KG1 (cell line): ENCODE data around the gene EXOC6B.

Source experiments
- DNase-seq: peaks from one replicate; lab custom pipeline; 2025; lab: John Stamatoyannopoulos, UW

EXOC6B gene

DNA sequence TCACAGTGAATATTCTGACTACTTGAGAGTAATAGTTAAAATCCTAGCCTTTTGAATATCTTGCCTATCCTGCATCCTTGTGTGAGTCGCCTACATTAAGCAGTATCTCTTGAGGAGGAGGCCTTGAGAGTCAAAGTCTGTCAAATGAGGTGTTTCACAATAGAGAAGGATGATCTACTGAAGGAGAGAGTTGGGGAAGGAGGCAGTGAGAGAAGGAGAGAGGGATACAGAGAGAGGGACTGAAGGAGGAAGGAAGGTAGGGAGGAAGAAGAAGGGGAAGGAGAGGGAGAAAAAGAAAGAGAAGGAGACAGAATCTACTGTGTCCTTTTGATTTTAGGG, 554.6 kb downstream of the EXOC6B start:
- no peak for DNase-seq

DNA sequence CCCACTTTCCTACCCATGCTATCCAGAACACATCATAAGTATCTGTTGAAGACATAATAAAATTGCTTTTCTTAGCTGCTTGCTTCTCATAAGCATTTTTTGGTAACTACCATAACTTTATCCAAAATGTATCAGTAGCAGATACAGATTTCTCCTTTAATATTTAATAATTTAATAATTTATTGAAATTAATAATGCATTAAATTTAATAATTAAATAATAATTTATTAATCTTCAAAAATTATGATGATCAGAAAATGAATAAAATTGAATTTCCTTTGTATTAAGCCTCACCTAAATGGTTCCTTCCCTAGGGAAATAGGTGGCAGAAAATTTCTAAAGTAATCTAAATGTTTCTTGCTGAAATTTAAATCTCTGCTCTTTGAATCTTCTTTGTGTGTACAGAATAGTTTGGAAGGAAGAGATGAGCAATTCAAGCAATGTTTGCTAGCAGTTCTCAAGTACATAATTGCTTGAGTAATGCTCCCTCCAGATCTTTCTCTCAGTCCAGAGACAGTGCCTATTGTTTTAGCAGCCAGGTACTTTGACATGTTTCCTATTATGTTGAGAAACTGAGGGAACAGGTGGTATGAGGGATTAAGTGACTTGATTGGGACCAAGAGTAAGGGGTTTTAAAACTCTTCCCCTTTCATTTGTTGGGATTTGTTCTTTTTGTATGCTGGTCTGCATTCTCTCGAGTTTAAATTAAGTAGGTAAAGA, 555.1 kb downstream of the EXOC6B start:
- DNase-seq = no peak

DNA sequence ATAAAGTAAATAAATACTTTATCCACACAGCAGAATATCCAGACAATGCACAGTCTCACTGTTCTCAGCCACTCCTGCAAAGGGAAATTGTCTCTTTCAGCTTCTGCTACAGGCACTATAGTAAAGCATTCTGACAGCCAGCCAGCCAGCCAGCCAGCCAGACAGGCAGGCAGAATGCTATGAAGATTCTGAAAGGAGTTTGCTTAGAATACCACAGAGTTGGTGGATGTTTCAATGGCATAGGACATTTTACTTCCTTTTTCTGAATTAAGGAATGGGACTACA, 562.1 kb downstream of the EXOC6B start:
- DNase-seq = no peak

DNA sequence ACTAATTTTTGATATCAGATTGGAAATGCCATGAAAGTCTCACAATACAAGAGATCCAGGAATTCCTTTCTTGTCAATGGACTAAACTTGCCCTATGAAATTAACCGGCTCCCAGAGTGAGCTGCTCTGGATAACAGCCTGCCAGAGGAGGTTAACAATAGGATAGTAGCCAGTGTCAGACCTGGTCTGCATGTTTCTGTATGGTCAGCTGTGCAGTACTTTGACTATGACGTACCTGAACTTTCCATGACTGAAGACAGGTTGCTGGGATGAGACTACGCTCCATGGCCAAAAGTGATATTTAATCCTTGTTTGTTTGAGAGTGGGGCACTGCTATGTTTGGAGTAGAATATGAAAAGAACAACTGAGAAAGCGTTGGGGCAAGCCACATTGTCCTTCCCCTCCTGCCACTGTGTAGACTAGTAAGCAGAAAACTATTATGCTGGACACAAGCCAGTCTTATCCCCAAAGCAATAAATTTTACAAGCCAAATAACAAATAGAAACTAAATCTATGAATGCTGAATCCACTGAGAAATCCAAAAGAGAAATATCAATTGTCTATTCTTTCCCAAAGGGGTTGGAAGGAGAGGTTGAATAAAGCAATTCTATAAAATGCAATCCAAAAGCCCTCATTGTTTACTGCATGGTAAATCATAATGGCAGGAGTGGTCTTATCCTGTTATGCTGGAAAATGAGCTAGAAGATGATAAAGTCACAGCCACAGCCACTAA, 562.6 kb downstream of the EXOC6B start:
- DNase-seq = no peak

DNA sequence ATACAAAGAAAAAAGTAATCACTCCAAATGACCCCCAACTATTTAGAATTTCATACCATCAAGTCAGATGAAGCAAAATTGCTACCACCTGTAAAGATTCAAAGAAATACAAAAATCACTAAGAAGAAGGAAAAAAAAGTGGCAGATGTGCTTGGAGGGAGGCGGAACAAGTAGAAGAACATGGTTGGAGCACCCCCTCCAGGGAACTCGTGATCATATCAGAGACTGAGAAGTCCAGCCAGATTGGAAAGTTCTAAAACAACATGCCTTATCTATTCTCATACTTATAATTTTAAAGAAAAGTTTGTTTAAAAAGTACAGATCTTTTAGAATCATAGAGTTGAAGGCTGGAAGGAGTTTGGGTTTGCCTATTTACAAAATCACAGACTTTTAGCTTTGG, 564.8 kb downstream of the EXOC6B start:
- no peak for DNase-seq

DNA sequence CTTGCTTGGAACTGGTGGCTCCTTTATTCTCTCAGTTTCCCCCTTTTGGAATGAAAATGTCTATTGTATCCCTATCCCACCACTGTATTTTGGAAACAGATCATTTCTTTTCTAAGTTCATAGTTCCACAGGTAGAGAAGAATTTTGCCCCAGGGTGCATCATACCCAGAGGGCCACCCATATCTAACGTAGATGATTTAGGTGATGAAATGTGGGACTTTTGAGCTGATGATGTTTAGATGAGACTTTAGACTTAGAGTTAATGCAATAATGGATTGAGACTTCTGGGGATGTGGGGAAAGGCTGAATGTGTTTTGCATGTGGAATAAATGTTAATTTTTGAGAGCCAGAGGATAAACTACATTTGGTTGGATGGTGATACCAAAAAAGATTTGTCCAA, 570.3 kb downstream of the EXOC6B start:
- no peak for DNase-seq

DNA sequence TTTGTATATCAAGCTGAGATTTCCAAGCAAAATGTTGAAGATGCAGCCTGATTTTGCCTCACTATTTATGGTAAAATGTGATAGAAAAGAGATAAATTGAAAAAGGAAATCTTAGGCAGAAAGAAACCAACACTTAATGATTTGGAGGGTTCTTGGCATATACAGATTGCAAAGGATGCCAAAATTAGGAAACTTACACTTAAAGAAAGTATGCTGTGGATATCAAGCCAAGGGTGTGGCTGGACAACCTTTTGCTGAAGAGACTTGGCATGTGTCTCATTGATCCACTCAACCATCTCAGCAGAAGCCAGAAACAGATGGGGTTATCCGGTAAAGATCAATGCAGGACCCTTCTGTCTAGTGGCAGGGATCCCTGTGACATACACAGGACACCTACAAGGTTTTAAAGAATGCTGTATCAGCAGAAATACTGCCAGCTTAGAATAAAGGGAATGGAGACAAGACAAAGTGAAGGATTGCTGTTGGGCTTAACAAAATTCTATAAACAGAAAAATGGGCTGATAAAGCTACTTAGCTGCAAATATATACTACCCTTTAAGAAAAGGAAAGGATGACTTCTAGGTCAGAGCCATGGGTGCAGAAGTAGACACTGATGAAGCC, 570.9 kb downstream of the EXOC6B start:
- DNase-seq = no peak

DNA sequence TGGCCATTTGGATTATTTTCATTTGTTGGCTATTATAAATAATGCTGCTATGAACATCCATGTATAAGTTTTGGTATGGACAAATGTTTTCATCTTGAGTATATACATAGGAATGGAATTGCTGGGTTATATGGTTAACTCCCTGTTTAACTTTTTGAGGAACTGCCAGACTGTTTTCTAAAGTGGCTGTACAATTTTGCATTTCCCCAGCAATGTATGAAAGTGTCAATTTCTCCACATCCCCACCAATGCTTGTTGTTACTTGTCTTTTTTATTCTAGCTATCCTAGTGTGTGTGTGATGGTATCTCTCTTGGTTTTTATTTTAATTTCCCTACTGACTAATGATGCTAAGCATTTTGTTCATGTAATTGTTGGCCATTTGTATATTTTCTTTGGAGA, 587.5 kb downstream of the EXOC6B start:
- no peak for DNase-seq

DNA sequence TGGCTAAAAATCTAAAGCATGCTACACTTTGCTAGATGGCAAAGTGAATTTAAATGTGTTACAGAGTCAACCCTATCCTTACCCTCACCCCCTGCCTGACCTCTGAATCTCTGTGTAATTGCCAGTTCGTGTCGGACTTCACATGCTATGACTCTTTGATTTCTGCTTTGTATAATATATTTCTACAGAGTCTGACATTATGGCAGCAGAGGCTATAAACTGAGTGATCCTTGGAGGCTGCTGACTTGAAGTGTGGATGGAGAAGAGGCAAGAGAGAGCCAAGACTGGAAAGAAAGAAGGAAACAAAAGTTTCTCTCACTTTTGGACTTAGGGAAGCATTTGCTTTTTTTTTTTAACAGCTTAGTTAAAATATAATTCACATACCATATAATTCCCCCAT, 588.3 kb downstream of the EXOC6B start:
- DNase-seq = no peak

DNA sequence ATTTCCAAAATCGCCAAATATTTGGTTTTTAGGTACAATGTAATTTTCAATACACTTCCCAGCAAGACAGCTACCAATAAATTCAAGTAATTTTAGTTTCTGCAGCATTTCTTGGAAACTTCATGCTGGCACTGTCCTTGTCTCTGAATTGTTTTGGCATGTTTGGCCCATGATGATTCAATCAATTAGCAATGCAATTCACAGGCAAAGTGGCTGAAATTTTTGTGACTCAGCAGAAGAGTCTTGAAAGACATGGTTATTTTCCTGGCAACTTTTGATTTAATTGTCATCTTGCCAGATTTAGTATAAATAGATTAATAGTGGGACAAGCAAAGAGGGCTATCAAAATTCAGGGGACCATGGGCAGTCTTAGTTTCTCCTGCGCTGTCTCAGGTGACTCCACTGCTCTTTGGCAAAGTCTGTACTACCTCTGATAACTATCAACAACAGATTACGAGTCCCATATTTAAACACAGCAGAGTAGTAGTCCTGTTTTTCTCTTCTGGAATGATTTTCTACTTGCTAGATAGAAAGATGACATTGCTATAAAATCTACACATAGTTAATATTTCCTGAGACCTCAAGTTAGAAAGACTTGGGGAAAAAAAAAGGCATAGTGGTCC, 589.3 kb downstream of the EXOC6B start:
- DNase-seq = no peak

DNA sequence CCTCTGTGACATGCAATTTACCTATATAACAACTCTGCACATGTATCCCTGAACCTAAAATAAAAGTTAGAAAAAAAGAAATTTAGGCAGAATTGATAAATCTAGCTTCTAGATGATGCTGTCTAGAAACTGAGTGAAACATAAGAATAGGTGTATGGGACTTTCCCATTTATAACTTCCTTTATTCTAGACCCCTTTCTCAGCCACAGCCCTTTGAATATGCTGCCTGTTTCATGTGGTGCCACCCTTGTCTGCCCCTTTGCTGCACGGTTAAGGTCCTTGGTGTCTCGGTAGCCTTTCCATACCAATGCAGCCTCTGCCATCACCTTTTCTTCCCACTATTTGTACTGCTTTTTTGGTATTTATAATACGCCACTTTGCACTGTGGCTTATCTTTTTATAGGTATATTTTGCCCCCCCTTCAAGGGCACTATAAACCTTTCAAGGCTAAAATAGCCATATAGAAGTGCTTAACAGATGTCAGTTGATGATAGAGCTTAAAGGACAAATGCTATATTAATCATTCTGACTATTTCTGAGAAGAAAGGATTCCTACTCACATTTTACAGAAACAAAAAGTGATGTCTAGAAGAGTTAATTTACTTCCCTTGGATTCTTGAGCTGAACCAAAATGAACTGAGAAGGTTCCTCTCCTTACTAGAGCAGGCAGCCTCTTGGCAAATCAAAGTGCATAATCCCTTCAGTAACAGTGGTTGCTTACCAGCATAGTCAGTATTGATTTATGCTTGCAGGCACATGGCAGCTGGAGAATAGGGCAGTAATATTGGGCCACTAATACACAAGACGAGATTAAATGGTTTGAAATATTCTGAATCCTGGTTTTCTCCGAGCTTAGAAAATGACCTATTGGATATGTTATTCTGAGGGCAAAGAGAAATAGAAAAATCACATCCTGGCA, 590.1 kb downstream of the EXOC6B start:
- no peak for DNase-seq

DNA sequence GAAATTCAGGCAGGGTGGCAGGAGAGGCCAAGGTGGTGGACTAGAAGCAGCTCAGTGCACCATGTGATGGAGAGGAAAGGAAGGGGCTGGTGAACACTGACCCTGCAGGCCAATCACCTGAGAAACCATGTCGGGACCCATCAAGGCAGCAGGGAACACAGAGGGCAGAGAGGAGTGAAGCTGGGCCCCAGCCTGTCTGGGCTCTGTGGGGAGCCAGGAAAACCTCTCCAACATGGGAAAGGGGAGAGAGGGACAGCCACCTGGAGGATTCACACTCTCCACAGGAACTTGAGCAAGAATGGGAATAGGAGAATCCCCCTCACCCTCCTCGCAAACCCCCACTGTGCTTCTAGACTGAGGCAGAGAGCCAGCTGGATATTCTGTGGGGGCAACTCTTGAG, 592.6 kb downstream of the EXOC6B start:
- DNase-seq = no peak

DNA sequence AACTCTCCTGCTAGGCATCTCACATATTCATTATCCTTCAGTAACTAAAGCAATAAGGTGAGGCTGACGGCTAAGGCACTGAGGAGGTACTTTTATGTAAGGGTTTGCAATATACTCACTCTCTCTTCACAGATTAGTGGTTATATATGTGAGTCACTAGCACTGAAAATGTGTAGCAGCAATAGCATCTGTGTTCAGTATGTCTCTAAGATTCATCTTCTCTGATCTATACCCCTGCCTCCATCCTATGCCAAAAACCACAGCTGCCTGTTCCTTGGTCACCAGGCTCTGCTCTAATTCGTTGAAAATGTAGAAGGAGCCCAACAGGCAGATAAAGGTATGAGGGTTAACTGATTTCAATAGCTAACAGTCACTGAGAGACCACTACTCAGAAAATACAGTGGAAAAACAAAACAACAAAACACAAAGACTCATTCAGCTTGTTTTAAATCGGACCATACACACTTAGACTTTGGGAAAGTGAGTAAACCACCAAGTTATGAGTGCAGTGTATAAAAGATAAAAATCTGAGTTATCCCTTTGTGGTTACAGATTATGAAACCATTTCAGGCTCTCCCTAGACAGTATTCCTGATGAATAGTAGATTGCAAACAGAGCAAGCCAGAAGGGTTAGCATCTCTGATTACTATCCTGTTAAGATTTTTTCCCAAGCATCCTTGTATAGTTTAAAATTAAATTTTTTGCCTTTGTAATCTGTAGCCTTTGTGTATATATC, 602.8 kb downstream of the EXOC6B start:
- DNase-seq = no peak

DNA sequence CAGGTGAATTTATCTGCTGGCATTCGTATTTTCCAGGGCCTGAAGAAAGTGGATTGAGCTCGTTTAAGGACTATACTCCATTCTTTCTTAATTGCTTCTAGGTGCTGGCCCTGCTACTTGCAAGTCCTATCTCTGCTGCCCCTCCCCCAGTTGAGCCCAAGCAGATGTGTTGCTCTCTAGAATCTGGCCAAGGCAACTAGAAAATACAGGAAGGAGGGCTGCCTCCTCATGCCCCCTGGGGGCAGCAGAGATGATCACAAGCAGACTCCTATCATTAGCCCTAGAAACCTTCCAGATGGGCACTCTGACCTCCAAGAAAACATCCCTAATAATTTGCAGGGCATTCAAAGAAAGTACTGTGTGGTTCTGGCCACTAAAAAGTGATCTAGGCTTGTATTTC, 605.7 kb downstream of the EXOC6B start:
- DNase-seq = no peak

DNA sequence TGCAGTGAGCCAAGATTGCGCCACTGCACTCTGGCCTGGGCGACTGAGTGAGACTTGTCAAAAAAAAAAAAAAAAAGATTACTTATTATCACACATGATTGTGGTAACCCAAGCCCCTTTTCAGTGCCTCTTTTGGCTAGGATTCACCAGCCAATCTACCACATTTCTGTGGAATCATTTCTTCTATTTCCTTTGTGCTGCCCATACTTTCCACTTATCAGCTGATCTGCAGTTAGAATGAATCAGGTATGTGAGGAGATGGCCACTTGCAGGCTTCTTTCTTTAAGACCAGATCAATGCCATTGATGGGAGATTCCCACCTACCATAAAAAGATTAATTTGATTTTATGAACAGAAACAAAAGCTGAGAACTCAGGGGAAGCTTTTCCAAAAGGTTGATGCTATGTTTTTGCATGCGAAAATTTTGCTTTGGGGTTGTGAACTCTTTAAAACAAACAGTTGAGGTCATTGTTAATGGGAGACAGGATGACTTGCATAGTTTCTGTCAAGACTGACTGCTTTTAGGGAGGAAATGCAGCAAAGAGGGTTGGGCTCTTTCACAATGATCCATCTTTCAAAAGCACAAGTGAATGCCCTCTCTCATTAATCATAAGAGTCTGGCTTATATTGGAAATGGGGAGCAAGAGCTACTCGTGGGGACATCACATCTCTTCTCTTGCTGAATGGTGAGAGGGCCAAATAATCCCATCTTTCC, 611.2 kb downstream of the EXOC6B start:
- no peak for DNase-seq

DNA sequence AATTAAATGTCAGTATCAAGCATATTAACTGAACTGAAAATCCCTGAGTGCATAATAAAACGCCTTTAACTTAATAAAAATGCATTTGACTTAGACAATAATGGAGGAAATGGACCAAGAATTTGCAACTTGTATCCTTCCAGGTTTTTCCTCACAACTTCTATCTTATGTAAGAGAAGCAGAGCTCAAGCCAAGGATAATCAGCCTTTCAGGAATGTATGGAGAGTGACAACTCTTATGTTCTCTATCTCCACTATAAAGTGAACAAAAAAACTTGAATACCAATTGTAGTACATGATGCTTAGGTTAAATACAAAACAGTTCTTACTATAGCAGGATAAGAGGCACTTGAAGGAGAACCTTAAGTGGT, 613.4 kb downstream of the EXOC6B start:
- DNase-seq = no peak

DNA sequence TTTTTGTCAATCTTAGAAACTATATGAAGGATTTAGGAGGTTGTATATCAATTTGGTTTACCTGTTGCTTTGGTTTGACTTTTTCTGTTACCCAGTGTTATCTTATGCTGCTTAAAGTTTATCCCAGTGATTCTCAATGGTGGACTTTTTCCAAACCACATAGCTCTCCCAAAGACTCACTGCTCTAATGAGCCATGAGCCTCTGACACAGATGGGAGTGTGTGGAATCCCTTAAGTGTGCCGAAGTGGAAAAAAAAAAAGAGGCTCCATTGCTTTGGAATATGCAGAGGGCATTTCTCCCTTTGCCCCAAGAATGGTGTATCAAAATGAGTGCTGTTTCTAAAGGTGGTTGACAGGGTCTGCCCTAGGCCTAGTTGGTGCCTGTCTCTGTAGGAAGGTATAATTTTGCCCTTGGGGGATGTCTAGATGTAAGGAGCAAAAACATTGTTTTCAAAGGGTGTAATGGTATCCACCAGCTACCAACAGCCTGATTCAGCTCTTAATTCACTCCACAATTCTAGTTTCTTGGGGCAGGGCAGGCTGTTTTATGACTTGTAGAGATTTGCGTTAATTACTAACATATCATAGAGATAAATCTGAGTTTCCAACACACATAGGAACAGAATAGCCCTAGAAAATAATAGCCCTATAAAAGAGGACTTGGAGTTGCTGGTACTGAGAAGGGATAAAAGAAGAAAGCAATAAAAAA, 613.9 kb downstream of the EXOC6B start:
- no peak for DNase-seq

DNA sequence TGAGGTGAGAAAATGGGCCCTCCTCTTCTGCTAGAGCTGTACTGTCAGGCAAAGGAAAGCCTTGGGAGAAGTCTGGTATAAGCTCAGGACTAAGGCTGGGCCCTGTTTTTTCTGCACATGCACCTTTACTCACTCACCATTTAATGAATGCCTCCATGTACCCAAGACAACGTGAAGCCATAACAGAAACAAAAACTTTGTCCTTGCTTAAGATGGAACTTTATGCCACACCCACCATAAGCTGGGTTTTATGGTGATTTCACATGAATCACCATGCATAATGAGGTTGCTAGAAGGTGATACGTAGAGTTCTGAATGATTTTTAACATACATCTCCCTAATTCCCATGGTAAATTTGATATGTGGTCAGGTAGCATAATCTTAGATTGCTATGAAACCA, 614.5 kb downstream of the EXOC6B start:
- DNase-seq = no peak

DNA sequence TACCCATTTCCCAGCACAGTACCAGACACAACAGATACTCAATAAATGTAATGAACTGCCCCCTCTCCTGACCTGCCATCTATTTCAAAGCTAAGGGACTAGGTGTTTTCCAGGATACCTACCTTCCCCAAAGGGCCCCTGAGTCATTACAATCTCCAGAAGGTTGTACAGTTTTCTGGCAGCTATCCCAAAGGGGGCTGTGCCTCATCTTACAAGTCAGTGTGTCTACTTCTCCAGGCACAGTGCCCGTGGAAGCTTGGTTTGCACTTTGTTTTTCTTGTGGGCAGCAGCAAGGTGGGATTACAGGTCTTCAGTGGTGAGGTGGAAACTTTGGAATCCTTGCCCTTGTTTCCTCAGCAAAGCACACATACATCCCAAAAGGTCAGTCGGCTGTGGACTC, 615.4 kb downstream of the EXOC6B start:
- DNase-seq = no peak

DNA sequence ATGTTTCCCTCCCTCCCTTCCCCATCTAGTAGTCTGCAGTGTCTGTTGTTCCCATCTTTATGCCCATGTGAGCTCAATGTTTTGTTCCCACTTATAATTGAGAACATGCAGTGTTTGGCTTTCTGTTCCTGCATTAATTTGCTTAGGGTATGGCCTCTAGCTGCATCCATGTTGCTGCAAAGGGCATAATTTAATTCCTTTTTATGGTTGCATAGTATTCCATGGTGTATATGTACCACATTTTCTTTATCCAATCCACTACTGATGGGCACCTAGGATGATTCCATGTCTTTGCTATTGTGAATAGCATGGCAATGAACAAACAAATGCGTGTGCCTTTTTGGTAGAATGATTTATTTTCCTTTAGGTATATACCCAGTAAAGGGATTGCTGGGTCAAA, 617.6 kb downstream of the EXOC6B start:
- no peak for DNase-seq
